Measurements from ENCODE around the gene EEA1.

GRCh38 chr12:92955997-92956663 is 27.0 kb upstream of the EEA1 start:
- TF ChIP-seq CTCF (IDR thresholded peaks at IDR 0.05; ENCODE audit: poor library complexity) (no peak), EZH2 (IDR thresholded peaks at IDR 0.05; ENCODE audit: borderline replicate concordance) (no peak), EZH2phosphoT487 (IDR thresholded peaks at IDR 0.05; ENCODE audit: low read depth, severe bottlenecking, unreplicated experiment) (no peak)

All from hepatocyte (in vitro differentiated cells).